PFSK-1 (cell line): ENCODE results near the gene TNFRSF9.

Source experiments
- FOXP2 ChIP-seq: optimal IDR thresholded peaks from 2 replicates; pipeline ENCODE3; 2011; ENCODE audit warnings: borderline replicate concordance, control low read depth, inconsistent platforms; ENCODE audit not compliant: insufficient read depth; ENCODE audit errors: extremely low read length, extremely low read depth
- POLR2AphosphoS5 ChIP-seq: IDR thresholded peaks from 2 replicates; pipeline ENCODE4 v1.6.1; 2012; ENCODE audit warnings: low read depth, mild to moderate bottlenecking, control low read depth, low read length, moderate library complexity
- REST ChIP-seq, 2 experiments: IDR thresholded peaks; 2 replicates each; pipeline versions ENCODE4 v1.6.1 to v1.8.0; 2011 to 2012; ENCODE audit warnings: low read depth in 2 of 2, low read length in 2 of 2, control low read depth in 1 of 2, inconsistent platforms in 1 of 2, mild to moderate bottlenecking in 1 of 2, moderate library complexity in 1 of 2; ENCODE audit not compliant: insufficient read depth in 1 of 2
- SIN3A ChIP-seq: IDR thresholded peaks from 2 replicates; pipeline ENCODE4 v1.6.1; 2012; ENCODE audit warnings: mild to moderate bottlenecking, low read length, moderate library complexity, borderline replicate concordance; ENCODE audit not compliant: insufficient read depth
- TAF1 ChIP-seq: IDR thresholded peaks from 2 replicates; pipeline ENCODE4 v1.6.1; 2012; ENCODE audit warnings: low read length, control low read depth, borderline replicate concordance; ENCODE audit not compliant: insufficient read depth

The TNFRSF9 gene

DNA sequence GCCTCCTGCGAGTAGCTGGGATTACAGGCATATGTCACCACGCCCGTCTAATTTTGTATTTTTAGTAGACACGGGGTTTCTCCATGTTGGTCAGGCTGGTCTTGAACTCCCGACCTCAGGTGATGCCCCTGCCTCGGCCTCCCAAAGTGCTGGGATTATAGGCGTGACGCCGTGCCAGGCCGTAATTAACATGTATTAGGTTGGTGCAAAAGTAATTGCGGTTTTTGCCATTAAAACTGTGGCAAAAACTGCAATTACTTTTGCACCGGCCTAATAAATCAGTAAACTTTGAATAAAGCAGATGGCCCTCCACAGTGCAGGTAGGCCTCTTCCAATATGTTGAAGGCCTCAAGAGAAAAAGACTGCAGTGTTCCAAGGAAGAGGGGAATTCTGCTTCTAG, 35.4 kb downstream of the TNFRSF9 start:
- TF ChIP-seq TAF1 (no peak), REST (IDR thresholded peaks at IDR 0.05; ENCODE audit: insufficient read depth in 1 of 2, low read depth in 2 of 2, low read length in 2 of 2) (no peak), SIN3A (no peak), FOXP2 (no peak), POLR2AphosphoS5 (no peak)

- no peak for TF ChIP-seq POLR2AphosphoS5
- no peak for TF ChIP-seq SIN3A
- TF ChIP-seq TAF1 = no peak
- no peak for TF ChIP-seq FOXP2
- no peak for TF ChIP-seq REST (IDR thresholded peaks at IDR 0.05; ENCODE audit: insufficient read depth in 1 of 2, low read depth in 2 of 2, low read length in 2 of 2)
Observed at GRCh38 chr1:7902478-7903085, 38.1 kb downstream of the TNFRSF9 start.

DNA sequence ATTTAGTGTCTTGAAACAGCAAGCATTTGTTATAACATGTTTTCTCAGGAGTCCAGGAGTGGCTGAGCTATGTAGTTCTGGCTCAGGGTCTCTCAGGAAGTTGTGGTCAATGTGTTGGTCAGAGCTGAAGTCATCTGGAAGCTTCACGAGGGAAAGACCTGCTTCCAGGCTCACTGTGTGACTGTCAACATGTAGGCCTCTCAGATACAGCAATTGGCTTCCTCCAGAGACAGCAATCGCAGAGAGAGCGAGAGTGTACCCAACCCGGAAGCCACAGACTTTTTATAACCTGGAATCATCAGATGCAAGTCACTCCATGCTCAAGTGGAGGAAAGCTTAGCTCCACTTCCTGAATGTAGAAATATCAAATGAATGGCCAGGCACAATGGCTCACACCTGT, 40.9 kb downstream of the TNFRSF9 start:
- TF ChIP-seq POLR2AphosphoS5 (no peak), TAF1 (no peak), FOXP2 (no peak)

DNA sequence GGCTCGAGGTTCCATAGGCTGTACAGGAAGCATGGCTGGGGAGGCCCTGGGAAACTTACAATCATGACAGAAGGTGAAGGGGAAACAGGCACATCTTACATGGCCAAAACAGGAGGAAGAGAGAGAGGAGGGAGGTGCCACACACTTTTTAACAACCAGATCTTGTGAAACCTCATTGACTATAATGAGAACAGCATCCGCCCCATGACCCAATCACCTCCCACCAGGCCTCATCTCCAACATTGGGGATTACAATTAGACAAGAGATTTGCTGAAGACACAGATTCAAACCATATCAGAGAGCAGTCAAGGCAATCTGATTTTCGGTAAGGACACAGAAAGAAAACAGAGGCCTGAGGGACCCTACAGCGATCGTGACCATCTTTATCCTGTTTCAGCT, 41.7 kb downstream of the TNFRSF9 start:
- TF ChIP-seq REST (IDR thresholded peaks at IDR 0.05; ENCODE audit: insufficient read depth in 1 of 2, low read depth in 2 of 2, low read length in 2 of 2) (no peak), TAF1 (no peak), SIN3A (no peak), POLR2AphosphoS5 (no peak), FOXP2 (no peak)

GRCh38 chr1:7896994-7897393, 43.6 kb downstream of the TNFRSF9 start:
- TF ChIP-seq REST (IDR thresholded peaks at IDR 0.05; ENCODE audit: insufficient read depth in 1 of 2, low read depth in 2 of 2, low read length in 2 of 2) = no peak
